HFFc6 (cell line): Measurements from ENCODE around the gene MGAT4C. TPM values are rescaled to one million over a fixed set of nuclear protein-coding genes. Genes with fewer than 3 reads are reported as not detected.

Experiments used
- DNase-seq: peaks from one replicate; pipeline ENCODE4 v3.0.0-alpha.2; 2018
- H3K27ac Mint-ChIP-seq: 2 replicates; pipeline ENCODE4 v1.8.0; 2020; ENCODE audit warnings: mild to moderate bottlenecking, mixed read lengths
- H3K27me3 Mint-ChIP-seq: 2 replicates; pipeline ENCODE4 v1.8.0; 2021; ENCODE audit warnings: mild to moderate bottlenecking, moderate library complexity, mixed read lengths; ENCODE audit not compliant: insufficient read depth
- H3K36me3 Mint-ChIP-seq: 2 replicates; pipeline ENCODE4 v1.8.0; 2021; ENCODE audit warnings: low read depth, mixed read lengths
- H3K4me1 Mint-ChIP-seq: 2 replicates; pipeline ENCODE4 v1.8.0; 2020; ENCODE audit warnings: low read depth, mixed read lengths
- H3K4me3 Mint-ChIP-seq: 2 replicates; pipeline ENCODE4 v1.8.0; 2020; ENCODE audit warnings: mild to moderate bottlenecking, moderate library complexity, mixed read lengths
- H3K9me3 Mint-ChIP-seq: 2 replicates; pipeline ENCODE4 v1.8.0; 2020; ENCODE audit warnings: mild to moderate bottlenecking, mixed read lengths
- total RNA-seq, 6 experiments: library from RNA; stranded (reverse); fragmentation: NEBNext Ultra II Directional; extraction: Animal tissue kit (Norgen Biotek cat#: 25700); gene quantifications; 2 replicates in 1 of 6; 3 replicates in 5 of 6; pipeline ENCODE4 v1.2.3, GENCODE V29; 2021
- TF ChIP-seq, protein P1 (sequence below): fragments of 200-600 bp; sonication (generic); IDR thresholded peaks from 2 replicates; pipeline ENCODE4 v1.5.0; 2021; ENCODE audit warnings: antibody characterized with exemption, mild to moderate bottlenecking

Gene MGAT4C
- total RNA-seq, 6 experiments from 2014 or later, result not detected

DNA sequence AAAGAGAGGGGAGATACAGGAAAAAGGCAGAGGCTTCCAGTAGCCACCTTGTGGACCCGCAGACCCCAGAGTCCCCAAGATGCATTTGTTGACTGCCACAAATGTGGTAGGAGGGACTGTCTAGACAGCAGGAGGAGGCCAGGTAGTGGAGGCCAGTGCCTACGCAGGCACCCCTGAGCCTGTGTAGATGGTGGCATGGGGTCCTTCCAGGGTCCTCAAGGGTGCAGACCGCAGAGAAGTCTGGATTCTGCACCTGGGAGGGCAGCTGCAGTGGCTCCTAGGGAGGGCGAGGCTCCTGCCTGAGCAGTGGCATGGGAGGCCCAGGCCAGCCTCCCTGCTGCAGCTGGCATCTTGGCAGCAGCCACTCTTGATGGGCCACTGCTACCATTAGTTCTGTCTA is 262.4 kb downstream of the MGAT4C start:
- TF ChIP-seq, protein P1, sequence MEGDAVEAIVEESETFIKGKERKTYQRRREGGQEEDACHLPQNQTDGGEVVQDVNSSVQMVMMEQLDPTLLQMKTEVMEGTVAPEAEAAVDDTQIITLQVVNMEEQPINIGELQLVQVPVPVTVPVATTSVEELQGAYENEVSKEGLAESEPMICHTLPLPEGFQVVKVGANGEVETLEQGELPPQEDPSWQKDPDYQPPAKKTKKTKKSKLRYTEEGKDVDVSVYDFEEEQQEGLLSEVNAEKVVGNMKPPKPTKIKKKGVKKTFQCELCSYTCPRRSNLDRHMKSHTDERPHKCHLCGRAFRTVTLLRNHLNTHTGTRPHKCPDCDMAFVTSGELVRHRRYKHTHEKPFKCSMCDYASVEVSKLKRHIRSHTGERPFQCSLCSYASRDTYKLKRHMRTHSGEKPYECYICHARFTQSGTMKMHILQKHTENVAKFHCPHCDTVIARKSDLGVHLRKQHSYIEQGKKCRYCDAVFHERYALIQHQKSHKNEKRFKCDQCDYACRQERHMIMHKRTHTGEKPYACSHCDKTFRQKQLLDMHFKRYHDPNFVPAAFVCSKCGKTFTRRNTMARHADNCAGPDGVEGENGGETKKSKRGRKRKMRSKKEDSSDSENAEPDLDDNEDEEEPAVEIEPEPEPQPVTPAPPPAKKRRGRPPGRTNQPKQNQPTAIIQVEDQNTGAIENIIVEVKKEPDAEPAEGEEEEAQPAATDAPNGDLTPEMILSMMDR, result no peak
- Mint-ChIP-seq H3K4me1 (no peaks in the 10 kb centered on the region), H3K27me3 (no peaks in the 10 kb centered on the region), H3K36me3 (0 out of 2 replicates have a peak, but pooled peaks cover 5% of the 10 kb centered on the region), H3K27ac (no peak overlapping the region), H3K4me3 (no peak overlapping the region), H3K9me3 (peaks cover 59% of the 10 kb centered on the region)
- DNase-seq, result no peak

DNA sequence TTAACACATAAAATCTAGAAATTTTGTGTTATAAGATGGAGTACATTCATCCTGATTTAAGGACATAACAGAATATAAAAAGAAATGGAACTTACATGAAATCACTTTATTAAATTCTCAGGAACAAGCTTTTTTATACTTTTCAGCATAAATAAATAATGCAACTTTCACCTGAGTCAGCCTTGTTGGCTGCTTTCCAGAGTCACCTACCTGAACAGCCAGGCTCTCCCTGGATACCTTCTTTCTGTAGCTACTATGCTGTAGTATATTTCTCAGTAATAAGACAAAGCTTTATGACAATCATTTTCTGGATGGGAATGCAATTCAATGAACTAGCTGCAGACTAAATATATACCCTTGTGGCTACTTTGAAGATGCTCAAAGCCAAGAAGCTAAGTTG is 270.2 kb downstream of the MGAT4C start:
- no peaks in the 10 kb centered on the region for H3K4me1 Mint-ChIP-seq

DNA sequence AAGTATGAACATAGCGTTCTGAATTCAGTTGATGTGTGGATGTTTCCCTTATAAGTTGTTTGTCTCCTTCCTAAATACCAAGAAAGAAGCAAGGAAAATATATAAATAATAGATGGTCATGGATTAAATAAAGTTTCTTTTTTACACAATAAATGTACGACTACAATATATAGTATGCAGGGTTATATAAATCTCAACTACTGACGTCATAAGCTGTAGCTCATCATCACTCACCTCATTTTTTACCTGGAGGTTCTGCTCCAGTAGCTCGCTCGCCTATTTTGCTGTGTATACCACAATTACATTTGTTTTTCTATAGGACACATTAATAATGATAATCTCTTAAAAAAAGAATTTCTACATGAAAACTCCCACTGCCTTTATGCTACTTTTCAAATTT is 272.6 kb downstream of the MGAT4C start:
- Mint-ChIP-seq H3K9me3 (peaks cover 19% of the 10 kb centered on the region), H3K36me3 (no peaks in the 10 kb centered on the region), H3K27ac (no peak overlapping the region), H3K27me3 (no peaks in the 10 kb centered on the region), H3K4me3 (no peak overlapping the region), H3K4me1 (no peaks in the 10 kb centered on the region)
- DNase-seq, result no peak
- TF ChIP-seq, protein P1, result no peak

More for the DNA sequence above, 270.2 kb downstream of the MGAT4C start:
- TF ChIP-seq, protein P1, result no peak
- no peaks in the 10 kb centered on the region for H3K27me3 Mint-ChIP-seq
- H3K4me3 Mint-ChIP-seq, result no peak overlapping the region
- no peak overlapping the region for H3K27ac Mint-ChIP-seq
- H3K36me3 Mint-ChIP-seq, result no peaks in the 10 kb centered on the region
- DNase-seq, result no peak
- H3K9me3 Mint-ChIP-seq, result peaks cover 22% of the 10 kb centered on the region

DNA sequence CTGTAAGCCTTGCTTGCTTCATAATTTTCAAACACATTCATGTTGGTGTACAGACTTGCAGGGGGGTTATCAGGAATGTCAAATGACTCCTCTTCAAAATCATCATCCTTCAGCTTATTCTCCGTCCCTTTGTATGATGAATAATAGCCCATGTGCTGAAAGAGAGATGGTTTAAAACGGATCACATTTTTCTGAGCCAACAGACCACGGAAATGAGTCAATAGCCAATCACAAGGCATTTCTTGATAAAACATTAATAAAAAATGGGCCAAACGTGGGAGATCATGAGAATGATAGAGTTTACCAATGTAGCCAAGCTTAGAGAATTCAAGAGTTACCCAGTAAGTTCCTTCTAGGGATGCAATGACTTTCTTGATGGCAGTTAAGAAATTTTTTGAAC is 276.6 kb downstream of the MGAT4C start:
- Mint-ChIP-seq H3K4me3 (no peak overlapping the region), H3K9me3 (peaks cover 8% of the 10 kb centered on the region; the same call in 1 of the 2 replicates), H3K36me3 (no peaks in the 10 kb centered on the region), H3K27ac (no peak overlapping the region), H3K4me1 (no peaks in the 10 kb centered on the region), H3K27me3 (no peaks in the 10 kb centered on the region)
- TF ChIP-seq, protein P1, result no peak
- no peak for DNase-seq

DNA sequence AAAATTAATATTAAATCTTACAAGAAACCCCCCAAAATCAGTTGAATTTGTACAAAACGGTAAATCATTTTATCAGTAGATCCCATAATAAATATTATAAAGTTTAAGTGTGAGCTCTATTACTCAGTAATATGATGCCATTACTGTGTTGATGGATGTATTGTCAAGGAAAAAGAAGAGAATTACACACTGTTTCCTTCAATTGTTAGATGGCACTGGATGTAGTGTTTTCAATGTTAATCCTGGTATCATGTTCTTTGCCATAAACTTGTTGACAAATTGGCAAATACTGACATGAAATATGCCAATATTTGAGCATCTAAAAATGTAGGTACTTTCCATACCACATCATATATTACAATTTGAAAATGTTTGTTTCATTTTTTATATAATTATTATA is 280.5 kb downstream of the MGAT4C start:
- Mint-ChIP-seq H3K4me3 (no peak overlapping the region), H3K9me3 (peaks cover 5% of the 10 kb centered on the region; the same call in 1 of the 2 replicates), H3K36me3 (no peaks in the 10 kb centered on the region), H3K4me1 (no peaks in the 10 kb centered on the region), H3K27ac (no peak overlapping the region), H3K27me3 (no peaks in the 10 kb centered on the region)
- TF ChIP-seq, protein P1, result no peak
- DNase-seq, result no peak

DNA sequence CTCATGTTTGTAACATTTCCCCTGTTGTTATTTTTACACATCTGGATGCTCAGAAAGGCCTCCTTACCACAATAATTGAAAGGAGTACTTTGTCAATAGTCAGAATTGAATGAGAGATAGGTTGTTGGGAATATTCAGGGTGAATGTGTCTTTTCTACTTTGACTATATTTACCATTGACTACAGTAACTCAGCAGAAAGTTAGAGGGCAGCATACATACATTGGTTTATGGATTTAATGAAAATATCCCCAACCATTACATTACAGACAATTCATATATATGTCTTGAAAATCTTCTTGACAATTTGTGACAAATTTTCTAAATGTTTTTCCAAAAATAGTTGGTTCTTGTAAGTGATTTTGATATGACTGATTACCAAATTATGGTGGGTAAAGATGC is 284.4 kb downstream of the MGAT4C start:
- DNase-seq, result no peak
- H3K9me3 Mint-ChIP-seq, result peaks cover 5% of the 10 kb centered on the region; the same call in 1 of the 2 replicates

More for the DNA sequence above, 284.4 kb downstream of the MGAT4C start:
- no peaks in the 10 kb centered on the region for H3K27me3 Mint-ChIP-seq
- no peaks in the 10 kb centered on the region for H3K4me1 Mint-ChIP-seq
- TF ChIP-seq, protein P1, result no peak
- H3K4me3 Mint-ChIP-seq, result no peak overlapping the region
- H3K27ac Mint-ChIP-seq, result no peak overlapping the region
- H3K36me3 Mint-ChIP-seq, result no peaks in the 10 kb centered on the region
